ENCODE measurements around the gene ABTB2. TPM values are rescaled to one million over a fixed set of nuclear protein-coding genes. Genes with fewer than 3 reads are reported as not detected.

Gene ABTB2
- total RNA-seq, 1 donor: 2.3 TPM

DNA sequence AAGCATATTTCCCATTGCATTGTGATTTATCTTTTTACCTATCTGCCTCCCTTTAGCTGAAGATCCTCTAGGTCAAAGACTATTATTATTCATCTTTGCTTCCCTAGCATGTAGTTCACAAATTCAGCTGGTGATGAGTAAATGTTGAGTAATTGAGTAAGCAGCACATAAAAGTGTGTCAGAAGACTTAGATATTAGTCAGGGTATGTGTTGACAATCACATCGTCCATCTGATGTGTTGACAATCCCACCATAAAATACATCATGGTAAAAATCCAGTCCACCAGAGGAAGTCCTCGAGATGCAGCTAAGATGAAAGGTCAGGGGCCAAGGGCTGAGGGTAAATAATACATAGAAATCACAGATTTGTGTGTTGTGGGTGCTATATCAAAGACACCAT, 22.9 kb upstream of the ABTB2 start:
- H3K9me3 ChIP-seq (ENCODE audit: low read depth, low read length): peaks cover 24% of the 10 kb centered on the region
- no peak overlapping the region for H3K4me3 ChIP-seq (ENCODE audit: low read length)
- no peaks in the 10 kb centered on the region for H3K27me3 ChIP-seq (ENCODE audit: insufficient read depth, low read length)
- no peaks in the 10 kb centered on the region for H3K4me1 ChIP-seq (ENCODE audit: insufficient read depth, low read length)

DNA sequence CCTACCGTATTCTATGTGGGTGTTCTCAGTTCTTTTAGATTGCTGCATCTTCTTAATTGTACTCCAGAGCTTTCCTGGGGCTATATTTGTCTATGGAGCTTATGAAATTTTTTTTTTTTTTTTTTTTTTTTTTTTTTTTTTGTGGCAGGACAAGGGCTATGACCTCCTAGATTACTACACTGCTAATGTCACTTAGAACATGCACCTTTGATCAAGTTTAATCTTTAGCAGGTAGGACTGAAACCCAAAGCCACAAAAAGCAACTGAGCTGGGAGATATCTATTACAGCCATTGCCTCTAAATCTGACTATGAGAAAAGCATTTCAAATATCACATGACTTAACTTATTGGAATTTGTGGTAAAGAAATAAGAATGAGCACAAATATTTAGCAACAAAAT, 21.7 kb upstream of the ABTB2 start:
- H3K4me3 ChIP-seq (ENCODE audit: low read length): no peak overlapping the region
- H3K9me3 ChIP-seq (ENCODE audit: low read depth, low read length): peaks cover 24% of the 10 kb centered on the region
- no peaks in the 10 kb centered on the region for H3K4me1 ChIP-seq (ENCODE audit: insufficient read depth, low read length)
- H3K27me3 ChIP-seq (ENCODE audit: insufficient read depth, low read length): no peaks in the 10 kb centered on the region

- H3K4me1 ChIP-seq (ENCODE audit: insufficient read depth, low read length): no peaks in the 10 kb centered on the region
- H3K4me3 ChIP-seq (ENCODE audit: low read length): no peak overlapping the region
- H3K9me3 ChIP-seq (ENCODE audit: low read depth, low read length): peaks cover 24% of the 10 kb centered on the region
- H3K27me3 ChIP-seq (ENCODE audit: insufficient read depth, low read length): no peaks in the 10 kb centered on the region
These were observed 21.3 kb upstream of the ABTB2 start for GRCh38 chr11:34379079-34379478.

- Histone ChIP-seq H3K4me3 (ENCODE audit: low read length) (no peak overlapping the region), H3K9me3 (ENCODE audit: low read depth, low read length) (peaks cover 24% of the 10 kb centered on the region), H3K27me3 (ENCODE audit: insufficient read depth, low read length) (no peaks in the 10 kb centered on the region), H3K4me1 (ENCODE audit: insufficient read depth, low read length) (peaks cover 7% of the 10 kb centered on the region)
These were observed 15.9 kb upstream of the ABTB2 start for GRCh38 chr11:34373727-34374126.

- peaks cover under 1% of the 10 kb centered on the region for H3K4me1 ChIP-seq (ENCODE audit: insufficient read depth, low read length)
- H3K27me3 ChIP-seq (ENCODE audit: insufficient read depth, low read length): no peaks in the 10 kb centered on the region
- no peak overlapping the region for H3K4me3 ChIP-seq (ENCODE audit: low read length)
- H3K9me3 ChIP-seq (ENCODE audit: low read depth, low read length): no peaks in the 10 kb centered on the region
These were observed 8.7 kb upstream of the ABTB2 start for GRCh38 chr11:34366522-34366921.

DNA sequence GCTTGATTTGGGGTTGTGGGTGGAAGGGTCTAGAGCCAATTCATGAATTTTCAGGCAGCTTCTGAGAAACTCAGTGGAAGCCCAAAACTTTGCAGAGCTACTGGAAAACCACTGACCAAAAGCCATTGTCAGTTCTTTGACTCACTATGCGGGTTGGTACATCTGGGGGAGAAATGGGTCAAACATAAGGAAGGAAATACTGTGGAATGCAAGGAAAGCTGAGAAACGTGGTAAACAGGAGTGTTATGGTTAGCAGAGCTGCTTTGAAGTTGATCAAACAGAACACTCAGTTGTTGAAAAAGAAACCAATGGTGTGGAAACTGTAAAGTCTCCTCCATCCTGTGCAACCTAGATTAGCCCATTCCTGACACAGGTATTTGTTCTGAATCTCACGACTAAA, 6.3 kb upstream of the ABTB2 start:
- Histone ChIP-seq H3K4me1 (ENCODE audit: insufficient read depth, low read length) (peaks cover under 1% of the 10 kb centered on the region), H3K9me3 (ENCODE audit: low read depth, low read length) (no peaks in the 10 kb centered on the region), H3K4me3 (ENCODE audit: low read length) (no peak overlapping the region), H3K27me3 (ENCODE audit: insufficient read depth, low read length) (peaks cover 3% of the 10 kb centered on the region)

DNA sequence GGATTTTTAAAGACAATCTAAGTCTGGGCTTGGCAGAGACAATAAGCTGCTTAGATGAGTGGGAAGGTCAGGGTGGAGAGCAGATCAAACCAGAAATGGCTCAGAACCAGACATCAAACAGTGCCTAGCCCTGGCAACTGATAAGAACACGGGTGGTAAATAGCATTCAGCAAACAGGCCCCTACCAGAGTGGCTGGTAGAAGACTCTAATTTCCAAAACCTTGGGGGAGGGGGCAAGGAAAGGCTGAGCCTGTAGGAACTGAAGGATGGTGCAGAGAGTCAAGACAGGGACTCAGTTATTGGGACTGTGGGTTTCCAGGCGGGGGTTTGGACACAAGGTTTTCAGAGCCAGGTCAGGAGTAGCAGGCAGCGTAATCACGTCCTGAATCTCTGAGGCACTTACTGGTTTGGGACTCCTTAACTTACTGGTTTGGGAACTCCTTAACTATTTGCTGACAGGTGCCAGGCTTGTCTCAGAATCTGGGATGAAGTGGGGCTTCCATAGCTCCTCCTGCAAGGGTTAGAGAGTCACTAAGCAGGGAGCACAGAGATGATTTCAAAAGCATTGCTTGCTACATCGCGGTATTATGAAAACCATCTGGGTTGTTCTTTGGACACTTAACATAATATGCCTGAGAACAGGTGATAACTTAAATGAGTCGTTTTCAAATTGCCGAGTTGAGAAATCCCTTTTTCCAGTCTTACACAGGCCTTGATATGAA, 5.7 kb upstream of the ABTB2 start:
- peaks cover 3% of the 10 kb centered on the region for H3K27me3 ChIP-seq (ENCODE audit: insufficient read depth, low read length)
- peaks cover 6% of the 10 kb centered on the region for H3K4me1 ChIP-seq (ENCODE audit: insufficient read depth, low read length)
- H3K9me3 ChIP-seq (ENCODE audit: low read depth, low read length): no peaks in the 10 kb centered on the region
- no peak overlapping the region for H3K4me3 ChIP-seq (ENCODE audit: low read length)

DNA sequence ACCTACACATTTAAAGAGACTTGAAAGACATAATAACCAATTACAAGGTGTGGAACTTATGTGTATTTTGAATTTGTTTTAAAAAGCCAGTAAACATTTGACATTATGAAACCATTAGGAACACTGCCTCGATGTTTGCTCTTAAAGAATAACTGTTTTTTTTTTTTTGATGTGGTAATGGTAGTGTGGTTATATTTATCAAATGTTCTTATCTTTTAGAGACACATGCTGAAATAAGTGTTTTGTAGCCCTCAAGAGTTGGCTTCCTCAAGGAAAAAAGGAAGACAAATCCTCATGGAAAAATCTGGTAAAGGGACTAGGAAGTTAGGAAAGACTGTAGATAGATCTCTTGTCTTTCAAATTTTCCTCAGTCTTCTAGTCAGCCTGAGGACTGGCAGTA, 2.2 kb upstream of the ABTB2 start:
- Histone ChIP-seq H3K4me3 (ENCODE audit: low read length) (no peak overlapping the region), H3K4me1 (ENCODE audit: insufficient read depth, low read length) (peaks cover 32% of the 10 kb centered on the region), H3K9me3 (ENCODE audit: low read depth, low read length) (no peaks in the 10 kb centered on the region), H3K27me3 (ENCODE audit: insufficient read depth, low read length) (peaks cover 22% of the 10 kb centered on the region)

DNA sequence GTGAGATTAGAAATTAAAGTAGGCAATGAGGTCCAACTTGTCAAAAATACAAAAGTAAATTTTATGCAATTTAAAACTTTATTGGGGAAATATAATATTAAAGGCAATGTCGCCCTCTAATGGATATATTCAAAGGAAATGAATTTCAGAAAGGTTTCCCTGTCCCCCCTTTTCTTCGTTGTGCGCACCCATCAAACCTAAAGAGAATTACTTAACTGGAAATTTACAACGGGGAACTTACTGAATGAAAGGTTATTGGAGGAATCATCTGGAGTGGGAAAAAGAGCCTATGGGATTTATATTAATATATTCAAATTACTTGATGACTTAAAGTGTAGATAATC, 1.7 kb upstream of the ABTB2 start:
- Histone ChIP-seq H3K9me3 (ENCODE audit: low read depth, low read length) (no peaks in the 10 kb centered on the region), H3K4me3 (ENCODE audit: low read length) (no peak overlapping the region), H3K4me1 (ENCODE audit: insufficient read depth, low read length) (peaks cover 32% of the 10 kb centered on the region), H3K27me3 (ENCODE audit: insufficient read depth, low read length) (peaks cover 27% of the 10 kb centered on the region)

DNA sequence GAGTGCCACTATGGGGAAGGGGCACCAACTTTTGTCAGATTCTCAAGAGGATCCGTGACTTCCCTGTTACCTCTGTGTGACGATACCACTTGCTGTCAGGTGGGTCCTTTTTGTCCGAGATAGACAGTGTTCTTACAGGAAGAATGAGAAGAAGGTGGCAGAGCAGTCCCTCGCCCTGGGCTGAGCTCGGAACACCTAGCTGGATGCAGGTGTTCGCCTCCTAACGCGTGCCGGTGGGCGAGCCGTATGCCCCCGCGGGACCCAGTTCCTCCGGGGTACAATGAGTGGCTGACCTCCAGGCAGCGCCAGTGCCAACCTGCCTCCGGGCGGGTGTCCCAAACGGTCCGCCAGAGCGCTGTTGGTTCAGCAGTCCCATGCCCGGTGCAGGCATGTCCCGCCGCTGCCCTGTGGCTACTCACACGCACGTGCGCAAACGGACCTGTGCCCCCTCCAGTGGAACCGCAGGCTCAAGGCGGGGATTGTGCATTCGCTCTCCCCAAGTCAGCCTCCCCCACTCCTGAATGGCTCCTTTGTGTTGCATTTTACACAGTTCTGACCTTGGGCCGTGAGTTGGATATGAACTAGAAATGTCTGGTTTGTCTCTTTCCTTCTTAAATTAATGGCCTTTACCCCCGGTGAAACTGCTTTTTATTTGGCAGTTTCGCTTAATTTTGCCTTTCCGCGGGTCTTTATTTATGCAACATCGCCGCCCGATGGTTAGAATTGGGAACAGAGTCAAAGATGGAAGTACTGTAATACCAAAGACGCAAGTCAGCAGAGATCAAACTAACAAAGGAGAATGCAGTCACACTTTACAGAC, 1.1 kb upstream of the ABTB2 start:
- Histone ChIP-seq H3K4me1 (ENCODE audit: insufficient read depth, low read length) (peaks cover 32% of the 10 kb centered on the region), H3K9me3 (ENCODE audit: low read depth, low read length) (no peaks in the 10 kb centered on the region), H3K4me3 (ENCODE audit: low read length) (peak overlapping the region; percentile 45), H3K27me3 (ENCODE audit: insufficient read depth, low read length) (peaks cover 29% of the 10 kb centered on the region)

- H3K4me1 ChIP-seq (ENCODE audit: insufficient read depth, low read length): peaks cover 32% of the 10 kb centered on the region
- no peaks in the 10 kb centered on the region for H3K9me3 ChIP-seq (ENCODE audit: low read depth, low read length)
- peaks cover 35% of the 10 kb centered on the region for H3K27me3 ChIP-seq (ENCODE audit: insufficient read depth, low read length)
- peak overlapping the region; percentile 45 for H3K4me3 ChIP-seq (ENCODE audit: low read length)
These were observed 483 bp upstream of the ABTB2 start for GRCh38 chr11:34358258-34358727.

- Histone ChIP-seq H3K27me3 (ENCODE audit: insufficient read depth, low read length) (peaks cover 42% of the 10 kb centered on the region), H3K4me1 (ENCODE audit: insufficient read depth, low read length) (peaks cover 32% of the 10 kb centered on the region), H3K4me3 (ENCODE audit: low read length) (peak overlapping the region; percentile 32), H3K9me3 (ENCODE audit: low read depth, low read length) (no peaks in the 10 kb centered on the region)
These were observed 703 bp downstream of the ABTB2 start for GRCh38 chr11:34356913-34357700.

DNA sequence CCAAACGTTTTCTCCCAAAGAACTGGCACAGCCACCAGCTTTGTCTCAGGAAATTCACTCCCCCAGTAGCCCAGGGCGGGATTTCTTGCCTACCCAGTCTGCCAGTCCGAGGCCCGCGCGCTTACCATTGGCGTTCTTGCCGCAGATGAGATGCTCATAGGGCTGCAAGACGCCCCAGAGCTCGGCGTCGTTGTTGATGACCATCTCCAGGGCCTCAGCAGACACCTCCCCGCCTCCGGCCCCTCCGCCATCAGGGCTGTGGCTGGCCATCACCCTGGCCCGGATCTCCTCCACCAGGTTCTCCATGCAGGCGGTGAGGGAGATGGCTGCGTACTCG, 1.3 kb downstream of the ABTB2 start:
- Histone ChIP-seq H3K4me1 (ENCODE audit: insufficient read depth, low read length) (peaks cover 32% of the 10 kb centered on the region), H3K9me3 (ENCODE audit: low read depth, low read length) (no peaks in the 10 kb centered on the region), H3K4me3 (ENCODE audit: low read length) (peak overlapping the region; percentile 32)

DNA sequence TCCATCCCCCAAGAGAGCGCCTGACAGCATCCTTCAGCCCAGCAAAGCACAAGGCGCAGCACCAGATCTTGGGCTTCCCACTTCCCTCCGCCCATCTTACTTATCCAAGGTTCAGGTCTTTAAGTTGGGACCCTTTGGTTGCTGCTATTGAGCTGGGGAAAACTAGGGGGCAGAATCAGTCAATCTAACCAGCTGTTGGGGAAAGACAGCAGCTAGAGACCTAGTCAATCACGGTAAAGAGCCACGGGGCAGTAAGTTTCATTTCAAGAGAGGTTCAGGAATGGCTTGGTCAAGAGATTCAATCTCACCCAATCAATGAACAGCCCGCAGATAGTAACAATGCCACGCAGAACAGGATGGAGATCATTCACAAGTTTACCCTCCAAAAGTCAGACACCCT, 1.7 kb downstream of the ABTB2 start:
- H3K4me3 ChIP-seq (ENCODE audit: low read length): no peak overlapping the region
- peaks cover 42% of the 10 kb centered on the region for H3K27me3 ChIP-seq (ENCODE audit: insufficient read depth, low read length)
- H3K4me1 ChIP-seq (ENCODE audit: insufficient read depth, low read length): peaks cover 32% of the 10 kb centered on the region
- no peaks in the 10 kb centered on the region for H3K9me3 ChIP-seq (ENCODE audit: low read depth, low read length)

More for the DNA sequence above, 1.3 kb downstream of the ABTB2 start:
- peaks cover 42% of the 10 kb centered on the region for H3K27me3 ChIP-seq (ENCODE audit: insufficient read depth, low read length)

GRCh38 chr11:34355726-34356125, 2.1 kb downstream of the ABTB2 start:
- Histone ChIP-seq H3K9me3 (ENCODE audit: low read depth, low read length) (no peaks in the 10 kb centered on the region), H3K27me3 (ENCODE audit: insufficient read depth, low read length) (peaks cover 42% of the 10 kb centered on the region), H3K4me3 (ENCODE audit: low read length) (no peak overlapping the region), H3K4me1 (ENCODE audit: insufficient read depth, low read length) (peaks cover 32% of the 10 kb centered on the region)
